A549 (cell line): ENCODE measurements around the gene LARGE1.

Experiments used
- CBX2 ChIP-seq: fragments of 200-600 bp; sonication (generic); IDR thresholded peaks from 2 replicates; pipeline ENCODE4 v1.6.1; 2016; ENCODE audit warnings: low read depth, mild to moderate bottlenecking, borderline replicate concordance
- CTCF ChIP-seq: fragments of >200 bp; sonication (Bioruptor Twin); formaldehyde crosslinking; IDR thresholded peaks from 3 replicates; pipeline ENCODE4 v1.5.1; 2016
- JUN ChIP-seq, 2 experiments: fragments of >200 bp; sonication (Bioruptor Twin); formaldehyde crosslinking; IDR thresholded peaks; 2 replicates in 1 of 2; 3 replicates in 1 of 2; pipeline ENCODE4 v1.6.1; 2016 to 2017
- MAX ChIP-seq: IDR thresholded peaks from 2 replicates; pipeline ENCODE4 v1.6.1; 2012
- PHF8 ChIP-seq: fragments of 200-600 bp; sonication (generic); IDR thresholded peaks from 2 replicates; pipeline ENCODE4 v1.6.1; 2016; ENCODE audit warnings: low read depth, mild to moderate bottlenecking, antibody characterized with exemption, moderate library complexity, borderline replicate concordance
- RCOR1 ChIP-seq: fragments of 150-350 bp; IDR thresholded peaks from 2 replicates; pipeline ENCODE4 v1.6.1; 2014; ENCODE audit warnings: antibody characterized with exemption, low read length, low read depth
- SMC3 ChIP-seq: fragments of >200 bp; sonication (Bioruptor Twin); formaldehyde crosslinking; IDR thresholded peaks from 3 replicates; pipeline ENCODE4 v1.6.1; 2018; ENCODE audit warnings: inconsistent platforms

GRCh38 chr22:33529424-33530113 is 390.7 kb downstream of the LARGE1 start:
- TF ChIP-seq CTCF (no peak), RCOR1 (no peak), CBX2 (no peak), MAX (no peak), SMC3 (no peak), PHF8 (no peak), JUN (IDR thresholded peaks at IDR 0.05) (no peak)
